ENCODE data around the gene STRIP1. TPM values are rescaled to one million over a fixed set of nuclear protein-coding genes. Genes with fewer than 3 reads are reported as not detected.

The STRIP1 gene
- total and polyA plus RNA-seq, 2 of the 8 experiments (the other 6 are each of a cell fraction or from before 2014, with no cell fraction given) = 21.3 to 45.6 TPM

DNA sequence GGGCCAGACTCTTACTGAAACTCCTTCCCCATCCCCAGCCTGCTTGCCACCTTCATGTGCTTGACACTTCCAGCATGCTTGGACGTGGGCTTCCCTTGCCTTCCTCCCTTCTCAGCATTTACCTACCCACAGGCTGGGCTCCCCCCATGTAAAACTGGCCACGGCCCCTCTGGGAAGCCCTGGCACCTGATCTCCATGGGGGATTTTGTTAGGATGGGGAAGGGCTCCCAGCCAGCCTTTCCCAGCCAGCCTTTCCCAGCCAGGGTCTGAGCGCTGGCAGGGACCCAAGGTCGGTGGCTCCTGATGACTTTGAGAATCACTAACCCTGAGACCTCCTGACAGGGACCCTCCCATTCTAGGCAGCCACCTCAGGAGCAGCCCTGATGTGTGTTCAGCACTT lies 29.4 kb downstream of the STRIP1 start:
- H3K27me3 ChIP-seq (replicated peaks in 1 of 4; ENCODE audit: control insufficient read depth in 3 of 4, extremely low read depth in 1 of 4, insufficient read depth in 3 of 4, low read length in 3 of 4) = peaks cover 31 to 44% (median 39%) of the 10 kb centered on the region in 4 experiments
- no peak overlapping the region for H3K23ac ChIP-seq (ENCODE audit: insufficient read length)
- H4K8ac ChIP-seq (ENCODE audit: extremely low read depth, insufficient read depth, low read length) = no peak overlapping the region
- no peak overlapping the region for H2BK15ac ChIP-seq (ENCODE audit: low read length)
- H3K36me3 ChIP-seq (ENCODE audit: control insufficient read depth in 2 of 4, insufficient read depth in 4 of 4, low read length in 3 of 4) = peaks cover 0 to 1% (median 0%) of the 10 kb centered on the region in 4 experiments; a peak in 3 of 8 replicates
- H3K18ac ChIP-seq (ENCODE audit: extremely low read depth, low read length) = no peak overlapping the region
- CTCF ChIA-PET (ENCODE audit: partially characterized antibody) = interaction anchor here (0.9 to 52.4 kb wide), 4 partner anchors 10 to 396 kb away, joined by 3 to 1450 read pairs (median 728); partner anchors contain the start of genes ALX3 and STRIP1
- no peak overlapping the region for H3K9ac ChIP-seq (replicated peaks in 1 of 4; ENCODE audit: extremely low read depth in 1 of 4, low read depth in 3 of 4, low read length in 3 of 4)
- 42% methylated on average over 4 of the region's 4 CpGs; no CpG with 5 or more reads in 1 of the 2 experiments for WGBS, 2 experiments (ENCODE audit: extremely low coverage in 1 of 2, insufficient coverage in 1 of 2, insufficient read length in 1 of 2, insufficient replicate concordance in 2 of 2, low coverage in 1 of 2, low lambda C conversion rate in 2 of 2, missing lambda C conversion rate in 1 of 2)
- H2AK5ac ChIP-seq (ENCODE audit: low read depth, low read length) = no peak overlapping the region
- H3K14ac ChIP-seq (ENCODE audit: insufficient read length) = no peak overlapping the region
- no peak overlapping the region for H2BK120ac ChIP-seq (replicated peaks; ENCODE audit: low read depth, low read length)
- no peak overlapping the region for H3K56ac ChIP-seq (replicated peaks; ENCODE audit: insufficient read length, low read depth, low read length)
- H2BK5ac ChIP-seq (ENCODE audit: low read depth, low read length) = no peak overlapping the region
- FAIRE-seq (no peak), DNase-seq (ENCODE audit: low read depth in 1 of 2, low spot score in 2 of 2) (no peak)
- no peak overlapping the region for H3K4ac ChIP-seq (replicated peaks; ENCODE audit: insufficient read length, low read depth, low read length)
- no peaks in the 10 kb centered on the region for H3K79me2 ChIP-seq (ENCODE audit: control insufficient read depth in 1 of 2, insufficient read depth in 2 of 2, low read length in 2 of 2)
- H3K9me3 ChIP-seq (ENCODE audit: insufficient read depth in 2 of 2, low read depth in 1 of 2, low read length in 1 of 2) = no peaks in the 10 kb centered on the region
- no peak overlapping the region for H2AFZ ChIP-seq (ENCODE audit: low read length)
- H3K4me1 ChIP-seq (replicated peaks in 1 of 4; ENCODE audit: control insufficient read depth in 3 of 4, insufficient read depth in 4 of 4, low read length in 3 of 4) = peaks cover 0 to 14% (median 6%) of the 10 kb centered on the region in 4 experiments; a peak in 5 of 7 replicates
- peaks cover 9 to 11% of the 10 kb centered on the region in 2 experiments for H4K20me1 ChIP-seq (replicated peaks in 1 of 2; ENCODE audit: control insufficient read depth in 1 of 2, insufficient read depth in 2 of 2, low read length in 2 of 2)
- H3K4me3 ChIP-seq (ENCODE audit: extremely low read depth in 1 of 4, insufficient read depth in 2 of 4, low read depth in 3 of 4, low read length in 4 of 4) = no peak overlapping the region
- no peaks in the 10 kb centered on the region for H3K79me1 ChIP-seq (ENCODE audit: low read depth, low read length)
- no peak overlapping the region for H4K91ac ChIP-seq (replicated peaks; ENCODE audit: insufficient read length, low read length)
- H2BK20ac ChIP-seq (ENCODE audit: low read length) = no peak overlapping the region
- no peak overlapping the region for H3K27ac ChIP-seq (ENCODE audit: low read depth, low read length)
- POLR2A ChIA-PET (ENCODE audit: partially characterized antibody) = interaction anchor here (0.9 to 1.5 kb wide), 4 partner anchors 27 to 344 kb away, joined by 3 to 4 read pairs (median 3); partner anchors contain the start of gene AHCYL1
- no peak overlapping the region for H2BK12ac ChIP-seq (ENCODE audit: low read depth, low read length)
- no peak overlapping the region for H3K4me2 ChIP-seq (ENCODE audit: insufficient read depth in 1 of 2, low read depth in 2 of 2, low read length in 2 of 2)
- H3K23me2 ChIP-seq (ENCODE audit: low read depth, low read length) = peaks cover 7% of the 10 kb centered on the region; the same call in 1 of the 2 replicates
- TF ChIP-seq, protein P1, sequence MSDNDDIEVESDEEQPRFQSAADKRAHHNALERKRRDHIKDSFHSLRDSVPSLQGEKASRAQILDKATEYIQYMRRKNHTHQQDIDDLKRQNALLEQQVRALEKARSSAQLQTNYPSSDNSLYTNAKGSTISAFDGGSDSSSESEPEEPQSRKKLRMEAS (IDR thresholded peaks at IDR 0.05) = no peak
- TF ChIP-seq BCL11A (IDR thresholded peaks at IDR 0.05; ENCODE audit: low read depth in 2 of 2, low read length in 2 of 2) (no peak), CEBPB (IDR thresholded peaks at IDR 0.05; ENCODE audit: low read depth, low read length) (no peak), CBX5 (IDR thresholded peaks at IDR 0.05; ENCODE audit: low read depth, low read length) (no peak), TCF12 (IDR thresholded peaks at IDR 0.05; ENCODE audit: low read depth, low read length) (no peak), EP300 (IDR thresholded peaks at IDR 0.05; ENCODE audit: borderline replicate concordance in 1 of 2, low read depth in 2 of 2, low read length in 2 of 2) (no peak), ZNF274 (IDR thresholded peaks at IDR 0.05; ENCODE audit: borderline replicate concordance, extremely low read depth, low read length) (no peak)
- H4K5ac ChIP-seq (ENCODE audit: insufficient read length, low read depth, low read length) = no peak overlapping the region
